ENCODE measurements around the gene EPHA2. TPM values are rescaled to one million over a fixed set of nuclear protein-coding genes. Genes with fewer than 3 reads are reported as not detected.

The EPHA2 gene
- total RNA-seq, 1 donor from 2014 or later: 264 TPM

GRCh38 chr1:16143566-16144324 lies 12.1 kb downstream of the EPHA2 start:
- Histone ChIP-seq H3K27ac (peak overlapping the region; percentile 84), H3K27me3 (no peaks in the 10 kb centered on the region), H3K4me1 (peaks cover 79% of the 10 kb centered on the region), H3K4me3 (no peak overlapping the region), H3K36me3 (peaks cover 0 to 12% of the 10 kb centered on the region in 2 donors), H3K9me3 (no peaks in the 10 kb centered on the region)
- intact Hi-C loops (cut with DNase I): no loop called here
- TF ChIP-seq POLR2AphosphoS5 (IDR thresholded peaks at IDR 0.05; ENCODE audit: insufficient read depth in 1 of 2, low read depth in 1 of 2) (peak in 1 of 2 donors; percentile 18), POLR2A (IDR thresholded peaks at IDR 0.05) (no peak)
- DNase-seq (ENCODE audit: extremely low spot score in 2 of 2): no peak

GRCh38 chr1:16143005-16143565 lies 12.8 kb downstream of the EPHA2 start:
- H3K4me1 ChIP-seq: peaks cover 84% of the 10 kb centered on the region
- intact Hi-C loops (cut with DNase I): no loop called here

GRCh38 chr1:16142383-16142995 lies 13.4 kb downstream of the EPHA2 start:
- H3K36me3 ChIP-seq: peaks cover 0 to 8% of the 10 kb centered on the region in 2 donors
- intact Hi-C loops (cut with DNase I): no loop called here

More at GRCh38 chr1:16143005-16143565, 12.8 kb downstream of the EPHA2 start:
- H3K27me3 ChIP-seq: no peaks in the 10 kb centered on the region
- H3K36me3 ChIP-seq: peaks cover 0 to 8% of the 10 kb centered on the region in 2 donors
- no peak for DNase-seq (ENCODE audit: extremely low spot score in 2 of 2)
- peak overlapping the region; percentile 84 for H3K27ac ChIP-seq
- H3K9me3 ChIP-seq: no peaks in the 10 kb centered on the region
- H3K4me3 ChIP-seq: no peak overlapping the region
- TF ChIP-seq POLR2AphosphoS5 (IDR thresholded peaks at IDR 0.05; ENCODE audit: insufficient read depth in 1 of 2, low read depth in 1 of 2): no peak
- no peak for TF ChIP-seq POLR2A (IDR thresholded peaks at IDR 0.05)

GRCh38 chr1:16141573-16142336 lies 14.1 kb downstream of the EPHA2 start:
- Histone ChIP-seq H3K36me3 (peaks cover 0 to 13% of the 10 kb centered on the region in 2 donors), H3K4me1 (peaks cover 76% of the 10 kb centered on the region)
- TF ChIP-seq POLR2AphosphoS5 (IDR thresholded peaks at IDR 0.05; ENCODE audit: insufficient read depth in 1 of 2, low read depth in 1 of 2) (peak in 1 of 2 donors; percentile 47), CTCF (IDR thresholded peaks at IDR 0.05) (no peak)

More at GRCh38 chr1:16142383-16142995, 13.4 kb downstream of the EPHA2 start:
- Histone ChIP-seq H3K27ac (peak overlapping the region; percentile 84), H3K4me3 (no peak overlapping the region), H3K4me1 (peaks cover 83% of the 10 kb centered on the region), H3K27me3 (no peaks in the 10 kb centered on the region), H3K9me3 (no peaks in the 10 kb centered on the region)
- TF ChIP-seq POLR2AphosphoS5 (IDR thresholded peaks at IDR 0.05; ENCODE audit: insufficient read depth in 1 of 2, low read depth in 1 of 2): no peak
- TF ChIP-seq CTCF (IDR thresholded peaks at IDR 0.05): no peak
- TF ChIP-seq POLR2A (IDR thresholded peaks at IDR 0.05): no peak
- no peak for DNase-seq (ENCODE audit: extremely low spot score in 2 of 2)

GRCh38 chr1:16140068-16140596 lies 15.7 kb downstream of the EPHA2 start:
- intact Hi-C loops (cut with DNase I): no loop called here
- no peak overlapping the region for H3K4me3 ChIP-seq
- no peak for TF ChIP-seq CTCF (IDR thresholded peaks at IDR 0.05)
- no peak for TF ChIP-seq POLR2AphosphoS5 (IDR thresholded peaks at IDR 0.05; ENCODE audit: insufficient read depth in 1 of 2, low read depth in 1 of 2)
- TF ChIP-seq POLR2A (IDR thresholded peaks at IDR 0.05): no peak
- no peaks in the 10 kb centered on the region for H3K9me3 ChIP-seq
- no peak for DNase-seq (ENCODE audit: extremely low spot score in 2 of 2)
- H3K27me3 ChIP-seq: no peaks in the 10 kb centered on the region
- peaks cover 60% of the 10 kb centered on the region for H3K4me1 ChIP-seq
- peak overlapping the region; percentile 84 for H3K27ac ChIP-seq
- H3K36me3 ChIP-seq: peaks cover 0 to 20% of the 10 kb centered on the region in 2 donors

More at GRCh38 chr1:16141573-16142336, 14.1 kb downstream of the EPHA2 start:
- H3K27me3 ChIP-seq: no peaks in the 10 kb centered on the region
- peak overlapping the region; percentile 84 for H3K27ac ChIP-seq
- intact Hi-C loops (cut with DNase I): no loop called here
- no peak overlapping the region for H3K4me3 ChIP-seq
- no peaks in the 10 kb centered on the region for H3K9me3 ChIP-seq
- DNase-seq (ENCODE audit: extremely low spot score in 2 of 2): no peak
